Astrocyte (in vitro differentiated cells and primary cell): ENCODE data around the gene CDH5. TPM values are rescaled to one million over a fixed set of nuclear protein-coding genes. Genes with fewer than 3 reads are reported as not detected.

Experiments used
- DNase-seq: peaks from one replicate; pipeline ENCODE4 v3.0.0-alpha.2; 2010; ENCODE audit warnings: low read depth
- FAIRE-seq: peaks from 2 replicates; lab custom pipeline; 2011; peaks lifted over from hg19 to GRCh38; lab: Jason Lieb, UNC
- H2AFZ ChIP-seq: 2 replicates; pipeline ENCODE4 v1.6.0; 2012; ENCODE audit warnings: low read depth, low read length, inconsistent platforms
- H3K27ac ChIP-seq: 2 replicates; pipeline ENCODE4 v1.5.1; 2011; ENCODE audit warnings: low read depth, low read length, inconsistent platforms
- H3K27me3 ChIP-seq: 2 replicates; pipeline ENCODE4 v1.6.0; 2011; ENCODE audit warnings: low read length, inconsistent platforms; ENCODE audit not compliant: insufficient read depth
- H3K36me3 ChIP-seq: 2 replicates; pipeline ENCODE4 v1.5.1; 2011; ENCODE audit warnings: low read length, inconsistent platforms; ENCODE audit not compliant: insufficient read depth
- H3K4me1 ChIP-seq: 2 replicates; pipeline ENCODE4 v1.5.1; 2011; ENCODE audit warnings: low read length, inconsistent platforms; ENCODE audit not compliant: insufficient read depth
- H3K4me2 ChIP-seq: 2 replicates; pipeline ENCODE4 v1.6.0; 2012; ENCODE audit warnings: low read length, inconsistent platforms
- H3K4me3 ChIP-seq: 2 replicates; pipeline ENCODE4 v1.5.1; 2011; ENCODE audit warnings: low read depth, mild to moderate bottlenecking, low read length, inconsistent platforms; ENCODE audit not compliant: insufficient read depth
- H3K79me2 ChIP-seq: 2 replicates; pipeline ENCODE4 v1.6.0; 2012; ENCODE audit warnings: mild to moderate bottlenecking, low read length, inconsistent platforms; ENCODE audit not compliant: insufficient read depth
- H3K9ac ChIP-seq: 2 replicates; pipeline ENCODE4 v1.6.0; 2012; ENCODE audit warnings: mild to moderate bottlenecking, low read length, inconsistent platforms
- H3K9me3 ChIP-seq: 2 replicates; pipeline ENCODE4 v1.5.1; 2012; ENCODE audit warnings: low read depth, mild to moderate bottlenecking, low read length, inconsistent platforms; ENCODE audit not compliant: insufficient read depth
- H4K20me1 ChIP-seq: 2 replicates; pipeline ENCODE4 v1.6.0; 2012; ENCODE audit warnings: low read length, inconsistent platforms; ENCODE audit not compliant: insufficient read depth
- H3K27ac Mint-ChIP-seq: one replicate; pipeline ENCODE4 v1.8.0; 2021; ENCODE audit warnings: mild to moderate bottlenecking, mixed read lengths; ENCODE audit not compliant: unreplicated experiment
- H3K27me3 Mint-ChIP-seq: one replicate; pipeline ENCODE4 v1.8.0; 2021; ENCODE audit warnings: low read depth, mixed read lengths; ENCODE audit not compliant: unreplicated experiment
- H3K36me3 Mint-ChIP-seq: one replicate; pipeline ENCODE4 v1.8.0; 2021; ENCODE audit warnings: low read depth, mixed read lengths; ENCODE audit not compliant: unreplicated experiment
- H3K4me1 Mint-ChIP-seq: one replicate; pipeline ENCODE4 v1.8.0; 2021; ENCODE audit warnings: low read depth, mixed read lengths; ENCODE audit not compliant: unreplicated experiment
- H3K4me3 Mint-ChIP-seq: one replicate; pipeline ENCODE4 v1.8.0; 2021; ENCODE audit warnings: mild to moderate bottlenecking, moderate library complexity, mixed read lengths; ENCODE audit not compliant: unreplicated experiment
- H3K9me3 Mint-ChIP-seq: one replicate; pipeline ENCODE4 v1.8.0; 2021; ENCODE audit warnings: mild to moderate bottlenecking, mixed read lengths; ENCODE audit not compliant: unreplicated experiment
- CTCF ChIP-seq: IDR thresholded peaks from 2 replicates; pipeline ENCODE4 v1.5.1; 2011; ENCODE audit warnings: low read depth, mild to moderate bottlenecking, inconsistent platforms, low read length, moderate library complexity; ENCODE audit not compliant: insufficient read depth
- EZH2 ChIP-seq: IDR thresholded peaks from 2 replicates; pipeline ENCODE4 v1.6.1; 2012; ENCODE audit warnings: mild to moderate bottlenecking, low read length, inconsistent platforms; ENCODE audit not compliant: insufficient read depth
- total RNA-seq: library from RNA; stranded (reverse); gene quantifications from 2 replicates; pipeline ENCODE4 v1.2.1, GENCODE V29; 2021

Gene CDH5
- total RNA-seq, 1 donor from 2014 or later: 0.30 TPM

- no peak overlapping the region for H3K27ac ChIP-seq
- H3K79me2 ChIP-seq: no peaks in the 10 kb centered on the region
- no peak overlapping the region for H3K9ac ChIP-seq
- H3K9me3 ChIP-seq: no peaks in the 10 kb centered on the region
- H3K36me3 ChIP-seq: no peaks in the 10 kb centered on the region
- no peaks in the 10 kb centered on the region for H3K27me3 ChIP-seq
- H3K4me2 ChIP-seq: no peak overlapping the region
- Mint-ChIP-seq H3K36me3 (no peaks in the 10 kb centered on the region), H3K4me1 (peaks cover 4% of the 10 kb centered on the region), H3K4me3 (no peak overlapping the region), H3K27me3 (peaks cover 13% of the 10 kb centered on the region), H3K9me3 (peaks cover 4% of the 10 kb centered on the region), H3K27ac (no peak overlapping the region)
- TF ChIP-seq CTCF: no peak
- no peak for TF ChIP-seq EZH2
- no peaks in the 10 kb centered on the region for H4K20me1 ChIP-seq
- peaks cover 14% of the 10 kb centered on the region for H3K4me1 ChIP-seq
- DNase-seq: no peak
- no peak overlapping the region for H2AFZ ChIP-seq
- no peak overlapping the region for H3K4me3 ChIP-seq
- no peak for FAIRE-seq
Observed at GRCh38 chr16:66377324-66377723, 10.8 kb downstream of the CDH5 start.

- H4K20me1 ChIP-seq: no peaks in the 10 kb centered on the region
- no peak overlapping the region for H3K4me3 ChIP-seq
- no peaks in the 10 kb centered on the region for H3K9me3 ChIP-seq
- FAIRE-seq (no peak), DNase-seq (no peak)
- no peaks in the 10 kb centered on the region for H3K36me3 ChIP-seq
- Mint-ChIP-seq H3K27ac (no peak overlapping the region), H3K9me3 (peaks cover 4% of the 10 kb centered on the region), H3K27me3 (peaks cover 1% of the 10 kb centered on the region), H3K4me3 (no peak overlapping the region), H3K4me1 (peaks cover 20% of the 10 kb centered on the region), H3K36me3 (no peaks in the 10 kb centered on the region)
- TF ChIP-seq CTCF (no peak), EZH2 (no peak)
- H2AFZ ChIP-seq: no peak overlapping the region
- H3K79me2 ChIP-seq: no peaks in the 10 kb centered on the region
- peaks cover 29% of the 10 kb centered on the region for H3K4me1 ChIP-seq
- no peaks in the 10 kb centered on the region for H3K27me3 ChIP-seq
- no peak overlapping the region for H3K27ac ChIP-seq
- H3K4me2 ChIP-seq: no peak overlapping the region
- no peak overlapping the region for H3K9ac ChIP-seq
Observed at GRCh38 chr16:66378741-66379570, 12.5 kb downstream of the CDH5 start.

- H3K27me3 ChIP-seq: no peaks in the 10 kb centered on the region
- H2AFZ ChIP-seq: no peak overlapping the region
- H3K4me2 ChIP-seq: no peak overlapping the region
- no peak for TF ChIP-seq CTCF
- no peak for TF ChIP-seq EZH2
- FAIRE-seq: no peak
- no peaks in the 10 kb centered on the region for H3K36me3 ChIP-seq
- peaks cover 29% of the 10 kb centered on the region for H3K4me1 ChIP-seq
- Mint-ChIP-seq H3K27ac (no peak overlapping the region), H3K9me3 (peaks cover 4% of the 10 kb centered on the region), H3K27me3 (no peaks in the 10 kb centered on the region), H3K36me3 (no peaks in the 10 kb centered on the region), H3K4me1 (peaks cover 20% of the 10 kb centered on the region), H3K4me3 (no peak overlapping the region)
- H4K20me1 ChIP-seq: no peaks in the 10 kb centered on the region
- no peak overlapping the region for H3K4me3 ChIP-seq
- no peaks in the 10 kb centered on the region for H3K79me2 ChIP-seq
- no peak for DNase-seq
- H3K9ac ChIP-seq: no peak overlapping the region
- no peaks in the 10 kb centered on the region for H3K9me3 ChIP-seq
- no peak overlapping the region for H3K27ac ChIP-seq
Observed at GRCh38 chr16:66379571-66379941, 13.1 kb downstream of the CDH5 start.
